Measurements from ENCODE around the gene BRD4.

The BRD4 gene

GRCh38 chr19:15284896-15285295 lies 47.4 kb downstream of the BRD4 start:
- TF ChIP-seq TAF1 (IDR thresholded peaks at IDR 0.05; ENCODE audit: borderline replicate concordance, insufficient read depth, low read length) (no peak), SIN3A (IDR thresholded peaks at IDR 0.05; ENCODE audit: borderline replicate concordance, insufficient read depth, low read length) (no peak), POLR2AphosphoS5 (IDR thresholded peaks at IDR 0.05; ENCODE audit: low read depth, low read length) (no peak), FOXP2 (optimal IDR thresholded peaks at IDR 0.05; ENCODE audit: borderline replicate concordance, extremely low read depth, extremely low read length, insufficient read depth) (no peak)
- TF ChIP-seq, protein P1, sequence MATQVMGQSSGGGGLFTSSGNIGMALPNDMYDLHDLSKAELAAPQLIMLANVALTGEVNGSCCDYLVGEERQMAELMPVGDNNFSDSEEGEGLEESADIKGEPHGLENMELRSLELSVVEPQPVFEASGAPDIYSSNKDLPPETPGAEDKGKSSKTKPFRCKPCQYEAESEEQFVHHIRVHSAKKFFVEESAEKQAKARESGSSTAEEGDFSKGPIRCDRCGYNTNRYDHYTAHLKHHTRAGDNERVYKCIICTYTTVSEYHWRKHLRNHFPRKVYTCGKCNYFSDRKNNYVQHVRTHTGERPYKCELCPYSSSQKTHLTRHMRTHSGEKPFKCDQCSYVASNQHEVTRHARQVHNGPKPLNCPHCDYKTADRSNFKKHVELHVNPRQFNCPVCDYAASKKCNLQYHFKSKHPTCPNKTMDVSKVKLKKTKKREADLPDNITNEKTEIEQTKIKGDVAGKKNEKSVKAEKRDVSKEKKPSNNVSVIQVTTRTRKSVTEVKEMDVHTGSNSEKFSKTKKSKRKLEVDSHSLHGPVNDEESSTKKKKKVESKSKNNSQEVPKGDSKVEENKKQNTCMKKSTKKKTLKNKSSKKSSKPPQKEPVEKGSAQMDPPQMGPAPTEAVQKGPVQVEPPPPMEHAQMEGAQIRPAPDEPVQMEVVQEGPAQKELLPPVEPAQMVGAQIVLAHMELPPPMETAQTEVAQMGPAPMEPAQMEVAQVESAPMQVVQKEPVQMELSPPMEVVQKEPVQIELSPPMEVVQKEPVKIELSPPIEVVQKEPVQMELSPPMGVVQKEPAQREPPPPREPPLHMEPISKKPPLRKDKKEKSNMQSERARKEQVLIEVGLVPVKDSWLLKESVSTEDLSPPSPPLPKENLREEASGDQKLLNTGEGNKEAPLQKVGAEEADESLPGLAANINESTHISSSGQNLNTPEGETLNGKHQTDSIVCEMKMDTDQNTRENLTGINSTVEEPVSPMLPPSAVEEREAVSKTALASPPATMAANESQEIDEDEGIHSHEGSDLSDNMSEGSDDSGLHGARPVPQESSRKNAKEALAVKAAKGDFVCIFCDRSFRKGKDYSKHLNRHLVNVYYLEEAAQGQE (IDR thresholded peaks at IDR 0.05; ENCODE audit: insufficient read depth in 1 of 2, low read depth in 2 of 2, low read length in 2 of 2), result no peak

DNA sequence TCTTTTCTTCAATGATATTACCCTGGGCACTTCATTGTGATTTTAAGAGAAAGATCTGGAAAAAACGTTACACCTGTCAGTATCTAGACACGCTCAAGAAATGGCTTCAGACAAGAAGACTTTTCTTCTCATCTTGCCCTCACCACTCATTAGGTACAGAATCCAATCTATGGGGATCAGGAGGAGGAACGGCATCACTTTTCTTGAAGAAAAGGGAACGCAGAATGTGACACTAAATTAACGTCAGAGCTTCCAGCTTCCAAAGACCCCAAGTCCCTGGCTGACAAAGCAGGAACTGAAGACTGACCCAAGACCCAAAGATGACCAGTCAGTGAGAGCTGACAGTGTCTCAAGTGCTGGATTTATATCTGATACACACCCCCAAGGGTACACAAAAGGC lies 48.2 kb downstream of the BRD4 start:
- TF ChIP-seq, protein P1 (IDR thresholded peaks at IDR 0.05; ENCODE audit: insufficient read depth in 1 of 2, low read depth in 2 of 2, low read length in 2 of 2), result no peak
- TF ChIP-seq SIN3A (IDR thresholded peaks at IDR 0.05; ENCODE audit: borderline replicate concordance, insufficient read depth, low read length), result no peak
- no peak for TF ChIP-seq POLR2AphosphoS5 (IDR thresholded peaks at IDR 0.05; ENCODE audit: low read depth, low read length)
- TF ChIP-seq TAF1 (IDR thresholded peaks at IDR 0.05; ENCODE audit: borderline replicate concordance, insufficient read depth, low read length), result no peak
- no peak for TF ChIP-seq FOXP2 (optimal IDR thresholded peaks at IDR 0.05; ENCODE audit: borderline replicate concordance, extremely low read depth, extremely low read length, insufficient read depth)

DNA sequence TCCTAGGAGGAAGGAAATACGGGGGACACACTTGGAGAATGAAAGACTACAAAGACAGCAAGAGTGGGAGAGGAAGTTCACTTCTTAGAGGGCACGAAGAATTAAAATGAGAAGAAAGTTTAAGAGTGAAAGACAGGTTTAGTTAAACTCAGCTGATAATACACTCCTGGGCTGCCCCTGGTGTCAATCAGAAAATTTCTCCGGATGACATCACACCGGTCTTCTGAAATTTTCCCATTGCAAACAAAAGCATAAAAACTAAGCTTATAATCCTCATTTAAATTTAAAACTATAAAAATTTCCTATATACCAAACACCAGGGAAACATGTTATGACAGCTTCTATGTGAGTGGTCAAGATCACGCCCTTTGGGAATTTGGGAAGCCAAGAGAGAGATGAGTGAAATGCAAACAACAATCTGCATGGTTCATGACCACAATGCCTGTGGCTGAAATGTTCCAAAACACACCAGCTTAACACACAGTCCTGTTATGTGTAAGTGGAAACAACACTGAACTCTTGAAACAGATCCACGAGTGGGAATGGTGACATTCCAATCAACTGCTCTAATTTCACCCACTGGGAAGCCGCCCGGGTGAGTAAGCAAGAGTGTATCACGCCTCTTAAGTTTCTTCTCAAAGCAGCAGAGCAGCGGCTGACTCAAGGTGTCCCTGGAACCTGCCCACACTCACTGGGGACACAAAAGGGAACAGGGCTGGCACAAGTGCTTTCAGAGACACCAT lies 49.0 kb downstream of the BRD4 start:
- TF ChIP-seq SIN3A (IDR thresholded peaks at IDR 0.05; ENCODE audit: borderline replicate concordance, insufficient read depth, low read length) (no peak), FOXP2 (optimal IDR thresholded peaks at IDR 0.05; ENCODE audit: borderline replicate concordance, extremely low read depth, extremely low read length, insufficient read depth) (no peak), POLR2AphosphoS5 (IDR thresholded peaks at IDR 0.05; ENCODE audit: low read depth, low read length) (no peak), TAF1 (IDR thresholded peaks at IDR 0.05; ENCODE audit: borderline replicate concordance, insufficient read depth, low read length) (no peak)
- TF ChIP-seq, protein P1 (IDR thresholded peaks at IDR 0.05; ENCODE audit: insufficient read depth in 1 of 2, low read depth in 2 of 2, low read length in 2 of 2), result no peak

- TF ChIP-seq TAF1 (IDR thresholded peaks at IDR 0.05; ENCODE audit: borderline replicate concordance, insufficient read depth, low read length) (no peak), SIN3A (IDR thresholded peaks at IDR 0.05; ENCODE audit: borderline replicate concordance, insufficient read depth, low read length) (no peak), FOXP2 (optimal IDR thresholded peaks at IDR 0.05; ENCODE audit: borderline replicate concordance, extremely low read depth, extremely low read length, insufficient read depth) (no peak), POLR2AphosphoS5 (IDR thresholded peaks at IDR 0.05; ENCODE audit: low read depth, low read length) (no peak)
- TF ChIP-seq, protein P1 (IDR thresholded peaks at IDR 0.05; ENCODE audit: insufficient read depth in 1 of 2, low read depth in 2 of 2, low read length in 2 of 2), result no peak
Observed at GRCh38 chr19:15282311-15282705, 50.0 kb downstream of the BRD4 start.
